GM19397 (cell line): Measurements from ENCODE around the gene AGA.

ENCODE experiments used
- ATAC-seq: cut with Tn5 transposase; IDR thresholded peaks from one replicate; pipeline ENCODE4 v1.9.1; 2021; ENCODE audit warnings: mild to moderate bottlenecking, moderate library complexity; ENCODE audit not compliant: unreplicated experiment

AGA gene

GRCh38 chr4:177447417-177448004 lies 5.3 kb upstream of the AGA start:
- ATAC-seq, result no peak

DNA sequence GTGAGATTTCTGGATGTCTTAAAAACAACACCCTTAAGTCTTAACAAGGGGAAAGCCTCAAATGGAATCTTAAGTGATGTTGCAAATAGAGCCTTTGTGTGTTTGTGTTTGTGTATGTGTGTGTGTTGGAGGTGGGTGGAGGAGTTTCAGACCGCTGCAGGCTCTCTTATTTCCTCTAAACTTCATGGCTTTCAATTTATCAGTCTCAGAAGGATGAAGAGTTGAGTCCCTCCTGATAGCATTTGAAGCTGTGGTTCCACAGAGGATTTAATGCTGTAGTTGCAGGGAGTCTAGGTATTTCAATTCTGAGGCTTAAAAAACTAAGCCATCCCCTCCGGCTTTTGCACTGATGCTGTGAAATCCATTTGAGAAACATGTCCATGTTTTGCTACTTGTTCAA lies 4.3 kb upstream of the AGA start:
- no peak for ATAC-seq

DNA sequence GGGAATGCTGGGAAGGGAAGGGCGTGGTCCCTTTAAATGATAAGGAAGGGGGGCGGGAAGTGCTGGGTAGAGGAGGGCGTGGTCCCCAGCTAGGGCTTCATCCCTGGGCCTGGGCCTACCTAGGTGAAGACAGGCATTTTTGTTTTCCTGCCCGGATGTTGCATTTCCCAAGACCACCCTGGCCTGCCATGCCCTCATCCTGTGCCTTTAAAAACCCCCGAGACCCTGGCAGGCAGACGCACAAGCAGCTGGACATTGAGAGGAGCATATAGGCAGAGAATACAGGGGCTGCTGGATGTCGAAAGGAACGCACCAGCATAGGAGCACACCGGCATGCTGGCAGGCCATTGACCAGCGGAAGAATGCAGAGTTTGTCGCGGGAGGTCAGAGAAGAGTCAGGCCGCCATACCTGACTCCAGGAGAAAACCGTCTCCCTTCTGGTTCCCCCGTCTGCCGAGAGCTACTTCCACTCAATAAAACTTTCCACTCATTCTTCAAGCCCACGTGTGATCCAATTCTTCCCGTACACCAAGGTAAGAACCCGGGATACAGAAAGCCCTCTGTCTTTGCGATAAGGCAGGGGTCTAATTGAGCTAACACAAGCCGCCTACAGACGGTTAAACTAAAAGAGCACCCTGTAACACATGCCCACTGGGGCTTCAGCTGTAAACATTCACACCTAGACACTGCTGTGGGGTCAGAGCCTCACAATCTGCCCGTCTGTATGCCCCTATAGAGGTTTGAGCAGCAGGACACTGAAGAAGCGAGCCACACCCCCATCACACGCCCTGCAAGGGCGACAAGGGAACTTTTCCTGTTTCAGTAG lies 2.9 kb upstream of the AGA start:
- no peak for ATAC-seq

GRCh38 chr4:177441061-177441802 lies 1.0 kb downstream of the AGA start:
- peak; percentile 16 for ATAC-seq

- no peak for ATAC-seq
These were observed 5.8 kb downstream of the AGA start for GRCh38 chr4:177436456-177436855.

GRCh38 chr4:177434667-177435066 lies 7.6 kb downstream of the AGA start:
- no peak for ATAC-seq

DNA sequence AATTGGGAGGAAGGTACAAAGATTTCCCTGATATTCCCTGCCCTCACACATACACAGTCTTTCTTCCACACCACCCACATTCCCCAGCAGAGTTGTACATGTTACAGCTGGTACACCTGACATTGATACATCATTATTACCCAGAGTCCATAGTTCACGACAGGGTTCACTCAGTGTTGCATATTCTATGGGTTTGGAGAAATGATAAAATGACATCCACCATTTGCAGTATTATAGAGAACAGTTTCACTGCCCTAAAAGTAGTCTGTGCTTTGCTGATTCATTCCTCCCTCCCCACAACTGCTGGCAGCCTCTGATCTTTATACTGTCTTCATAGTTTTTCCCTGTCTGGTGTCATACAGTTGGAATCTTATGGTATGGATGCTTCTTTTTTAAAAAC lies 15.0 kb downstream of the AGA start:
- no peak for ATAC-seq

- no peak for ATAC-seq
These were observed 22.8 kb downstream of the AGA start for GRCh38 chr4:177419434-177419833.

GRCh38 chr4:177413656-177414055 lies 28.6 kb downstream of the AGA start:
- no peak for ATAC-seq

- no peak for ATAC-seq
These were observed 29.2 kb downstream of the AGA start for GRCh38 chr4:177413076-177413475.

DNA sequence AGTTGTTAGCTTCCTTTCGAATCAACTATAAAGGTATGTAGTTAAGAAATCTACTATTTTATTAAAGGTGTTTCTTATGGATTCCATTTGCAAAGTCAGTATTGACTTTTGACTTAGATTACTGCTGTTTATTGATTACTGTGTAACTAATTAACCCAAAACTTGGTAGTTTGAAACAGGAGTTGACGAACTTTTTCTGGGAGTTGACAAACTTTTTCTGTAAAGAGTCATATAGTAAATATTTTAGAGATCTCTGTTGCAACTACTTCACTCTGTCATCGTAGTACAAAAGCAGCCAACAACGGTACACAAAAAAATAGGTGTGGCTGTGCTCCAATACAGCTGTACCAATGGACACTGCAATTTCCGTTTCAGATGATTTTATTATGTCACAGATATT lies 30.2 kb downstream of the AGA start:
- no peak for ATAC-seq

DNA sequence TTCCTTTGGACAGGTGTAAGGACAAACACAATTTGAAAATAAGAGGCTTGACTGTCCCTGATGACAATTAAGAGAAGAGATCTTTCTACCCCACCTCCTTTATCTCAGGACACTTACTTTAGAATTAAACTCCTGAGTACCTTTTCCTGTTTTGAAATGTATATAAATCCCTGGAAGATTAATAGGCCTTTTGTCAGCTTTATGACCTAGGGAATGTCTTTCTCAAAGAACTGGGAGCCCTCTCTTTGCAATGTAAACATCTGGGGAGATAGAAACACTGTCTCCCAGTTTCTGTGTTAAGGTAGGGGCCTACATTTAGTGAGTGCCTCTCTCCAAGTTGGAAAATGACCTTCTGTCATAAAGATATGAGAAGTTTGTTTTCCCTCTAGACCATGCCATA lies 31.7 kb downstream of the AGA start:
- ATAC-seq, result no peak

- no peak for ATAC-seq
These were observed 34.2 kb downstream of the AGA start for GRCh38 chr4:177408023-177408422.

GRCh38 chr4:177405508-177405907 lies 36.7 kb downstream of the AGA start:
- no peak for ATAC-seq

DNA sequence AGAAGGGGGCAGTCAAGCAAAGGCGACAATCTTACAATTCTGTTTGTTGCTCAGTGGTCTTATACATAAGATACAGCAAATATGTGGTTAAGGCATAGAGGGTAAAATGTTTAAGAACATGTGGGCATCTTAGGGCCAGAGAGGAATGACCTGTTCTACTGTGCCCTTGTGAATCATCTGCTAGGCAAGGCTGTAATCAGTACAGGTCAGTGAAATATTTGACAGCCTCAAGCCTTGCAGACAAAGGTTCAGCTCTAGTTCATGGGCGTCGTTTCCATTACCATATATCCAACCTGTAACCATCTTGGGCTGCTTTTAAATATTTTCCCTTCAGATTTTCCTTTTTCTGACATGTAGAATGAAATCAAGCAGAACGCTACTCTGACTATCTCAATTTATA lies 37.3 kb downstream of the AGA start:
- no peak for ATAC-seq

DNA sequence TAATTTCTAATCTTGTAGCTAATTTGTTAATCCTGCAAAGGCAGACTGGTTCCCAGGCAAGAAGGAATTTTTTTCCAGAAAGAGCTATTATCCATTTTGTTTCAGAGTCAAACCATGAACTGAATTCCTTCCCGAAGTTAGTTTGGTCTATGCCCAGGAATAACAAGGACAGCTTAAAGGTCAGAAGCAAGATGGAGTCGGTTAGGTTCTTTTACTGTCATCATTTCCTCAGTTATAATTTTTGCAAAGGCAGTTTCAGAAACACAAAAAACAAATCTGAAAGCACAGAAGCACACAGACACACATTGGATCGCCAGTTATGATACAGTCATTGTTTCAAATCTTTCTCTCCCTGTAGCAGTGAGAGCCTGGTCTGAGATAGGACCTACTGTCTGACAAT lies 37.9 kb downstream of the AGA start:
- no peak for ATAC-seq

GRCh38 chr4:177403746-177404145 lies 38.5 kb downstream of the AGA start:
- no peak for ATAC-seq

DNA sequence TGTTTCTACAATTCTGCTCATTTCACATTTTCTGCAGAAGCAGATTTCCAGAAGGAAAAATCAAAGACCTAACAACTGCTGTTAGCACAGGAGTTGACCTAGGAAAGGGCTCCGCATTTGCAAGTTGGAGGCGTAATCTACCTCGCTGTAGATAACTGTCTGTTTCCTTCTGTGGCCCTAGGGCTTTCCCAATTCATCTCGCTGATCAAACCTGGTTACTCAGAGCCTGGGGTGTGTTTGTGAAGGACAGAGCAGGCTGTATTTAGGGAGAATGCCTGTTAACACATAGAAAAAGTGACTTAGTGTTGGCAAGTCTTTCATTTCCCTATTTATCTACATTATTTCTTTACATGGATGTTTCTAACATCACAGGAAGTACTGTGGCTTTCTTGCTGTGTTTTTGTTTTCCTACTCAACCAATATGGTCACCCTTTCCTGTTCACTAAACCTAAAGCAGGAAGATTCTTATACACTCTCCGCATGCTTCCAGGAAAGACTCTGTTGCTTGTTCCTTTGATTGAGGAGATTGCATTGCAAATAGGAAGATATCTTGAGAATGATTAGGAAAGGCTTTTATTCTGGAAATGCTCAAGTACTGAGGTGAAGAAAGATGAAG lies 40.5 kb downstream of the AGA start:
- ATAC-seq, result no peak

- no peak for ATAC-seq
These were observed 42.2 kb downstream of the AGA start for GRCh38 chr4:177400030-177400429.

GRCh38 chr4:177396352-177396751 lies 45.9 kb downstream of the AGA start:
- ATAC-seq, result no peak

- no peak for ATAC-seq
These were observed 49.0 kb downstream of the AGA start for GRCh38 chr4:177393236-177393635.

- no peak for ATAC-seq
These were observed 50.3 kb downstream of the AGA start for GRCh38 chr4:177391953-177392352.
